Loucy (cell line): ENCODE measurements around the gene HERC2.

Experiments used
- H2AFZ ChIP-seq: fragments of 200-600 bp; sonication (generic); 2 replicates; pipeline ENCODE4 v1.6.0; 2016; ENCODE audit warnings: antibody characterized with exemption, mild to moderate bottlenecking, low read length, moderate library complexity
- H3F3A ChIP-seq: fragments of 200-600 bp; 2 replicates; pipeline ENCODE4 v1.6.0; 2016; ENCODE audit warnings: antibody characterized with exemption, low read depth, mild to moderate bottlenecking
- H3K27me3 ChIP-seq: fragments of 200-600 bp; sonication (generic); 2 replicates; pipeline ENCODE4 v1.6.1; 2014; ENCODE audit warnings: low read length, mild to moderate bottlenecking; ENCODE audit not compliant: insufficient read depth, poor library complexity, severe bottlenecking
- H3K36me3 ChIP-seq: fragments of 200-600 bp; sonication (generic); 2 replicates; pipeline ENCODE4 v1.6.1; 2016; ENCODE audit warnings: low read length; ENCODE audit not compliant: insufficient read depth
- H3K4me1 ChIP-seq: fragments of 200-600 bp; sonication (generic); 2 replicates; pipeline ENCODE4 v1.5.1; 2014; ENCODE audit warnings: low read length, mild to moderate bottlenecking; ENCODE audit not compliant: insufficient read depth, poor library complexity, severe bottlenecking
- H3K4me2 ChIP-seq: fragments of 200-600 bp; sonication (generic); 2 replicates; pipeline ENCODE4 v1.6.0; 2014; ENCODE audit warnings: antibody characterized with exemption, low read length, low read depth, mild to moderate bottlenecking; ENCODE audit not compliant: poor library complexity, severe bottlenecking
- H3K4me3 ChIP-seq: fragments of 200-600 bp; sonication (generic); 2 replicates; pipeline ENCODE4 v1.5.1; 2014; ENCODE audit warnings: low read length, mild to moderate bottlenecking, mixed read lengths; ENCODE audit not compliant: poor library complexity, severe bottlenecking
- H3K79me2 ChIP-seq: fragments of 200-600 bp; sonication (generic); 2 replicates; pipeline ENCODE4 v1.6.1; 2014; ENCODE audit warnings: low read length; ENCODE audit not compliant: insufficient read depth
- H3K9ac ChIP-seq: fragments of 200-600 bp; sonication (generic); 2 replicates; pipeline ENCODE4 v1.6.0; 2014; ENCODE audit warnings: mild to moderate bottlenecking, low read depth, low read length, moderate library complexity; ENCODE audit not compliant: poor library complexity, severe bottlenecking
- H3K9me2 ChIP-seq: fragments of 200-600 bp; sonication (generic); replicated peaks from 2 replicates; pipeline ENCODE4 v1.6.1; 2016; ENCODE audit warnings: low read depth, low read length, mixed read lengths
- H3K9me3 ChIP-seq: fragments of 200-600 bp; sonication (generic); 2 replicates; pipeline ENCODE4 v1.6.1; 2014; ENCODE audit warnings: mild to moderate bottlenecking, antibody characterized with exemption, low read length, low read depth; ENCODE audit not compliant: insufficient read depth
- H4K20me1 ChIP-seq: fragments of 200-600 bp; sonication (generic); 2 replicates; pipeline ENCODE4 v1.6.0; 2014; ENCODE audit warnings: antibody characterized with exemption, low read length, mild to moderate bottlenecking; ENCODE audit not compliant: insufficient read depth, poor library complexity, severe bottlenecking
- EZH2phosphoT487 ChIP-seq: fragments of 200-600 bp; IDR thresholded peaks from 2 replicates; pipeline ENCODE4 v1.6.1; 2018; ENCODE audit warnings: antibody characterized with exemption, mild to moderate bottlenecking, moderate library complexity, borderline replicate concordance
- TF ChIP-seq, protein P1 (sequence below): fragments of 200-600 bp; sonication (generic); conservative IDR thresholded peaks from 2 replicates; pipeline ENCODE4 v1.5.1; 2014; ENCODE audit warnings: mild to moderate bottlenecking, antibody characterized with exemption, low read length

Gene HERC2

DNA sequence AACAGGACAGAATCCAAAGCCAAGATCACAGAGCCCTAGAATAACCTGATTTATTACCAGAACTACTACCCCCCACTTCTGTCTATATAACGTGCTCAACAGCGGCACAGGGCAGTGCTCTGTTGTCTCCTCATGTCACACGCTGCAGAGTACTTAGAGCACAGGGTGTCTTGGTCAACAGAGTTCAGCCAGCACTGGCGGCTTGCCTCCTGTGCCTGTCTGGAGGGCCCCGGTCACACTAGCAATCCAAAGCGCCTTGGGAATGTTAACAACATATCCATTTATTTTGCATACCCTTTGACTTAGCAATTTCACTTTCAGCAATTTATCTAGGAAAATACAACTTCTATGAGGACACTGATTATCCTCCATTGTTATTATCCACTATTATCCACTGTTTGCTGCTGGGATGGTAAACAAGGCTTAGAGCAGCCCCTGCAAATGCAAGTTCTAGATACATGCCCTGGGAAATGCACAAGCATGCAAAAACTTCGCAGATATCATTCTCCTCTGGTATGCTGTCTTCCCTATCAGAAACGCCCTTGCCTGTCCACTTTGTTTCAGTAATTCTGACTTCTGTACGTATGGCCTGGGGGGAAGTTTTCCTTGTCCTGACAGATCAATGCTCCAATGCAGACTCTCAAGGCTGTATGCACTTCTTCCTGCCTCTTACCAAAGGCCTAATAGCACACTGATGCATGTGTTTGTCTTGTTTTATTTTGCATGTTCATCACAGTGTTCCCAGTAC, 136.7 kb downstream of the HERC2 start:
- H3K4me1 ChIP-seq: no peaks in the 10 kb centered on the region
- H4K20me1 ChIP-seq: no peaks in the 10 kb centered on the region
- H3K36me3 ChIP-seq: peaks cover 41% of the 10 kb centered on the region; the same call in 1 of the 2 replicates
- H3K79me2 ChIP-seq: no peaks in the 10 kb centered on the region
- TF ChIP-seq, protein P1, sequence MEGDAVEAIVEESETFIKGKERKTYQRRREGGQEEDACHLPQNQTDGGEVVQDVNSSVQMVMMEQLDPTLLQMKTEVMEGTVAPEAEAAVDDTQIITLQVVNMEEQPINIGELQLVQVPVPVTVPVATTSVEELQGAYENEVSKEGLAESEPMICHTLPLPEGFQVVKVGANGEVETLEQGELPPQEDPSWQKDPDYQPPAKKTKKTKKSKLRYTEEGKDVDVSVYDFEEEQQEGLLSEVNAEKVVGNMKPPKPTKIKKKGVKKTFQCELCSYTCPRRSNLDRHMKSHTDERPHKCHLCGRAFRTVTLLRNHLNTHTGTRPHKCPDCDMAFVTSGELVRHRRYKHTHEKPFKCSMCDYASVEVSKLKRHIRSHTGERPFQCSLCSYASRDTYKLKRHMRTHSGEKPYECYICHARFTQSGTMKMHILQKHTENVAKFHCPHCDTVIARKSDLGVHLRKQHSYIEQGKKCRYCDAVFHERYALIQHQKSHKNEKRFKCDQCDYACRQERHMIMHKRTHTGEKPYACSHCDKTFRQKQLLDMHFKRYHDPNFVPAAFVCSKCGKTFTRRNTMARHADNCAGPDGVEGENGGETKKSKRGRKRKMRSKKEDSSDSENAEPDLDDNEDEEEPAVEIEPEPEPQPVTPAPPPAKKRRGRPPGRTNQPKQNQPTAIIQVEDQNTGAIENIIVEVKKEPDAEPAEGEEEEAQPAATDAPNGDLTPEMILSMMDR: no peak
- no peaks in the 10 kb centered on the region for H3K27me3 ChIP-seq
- no peaks in the 10 kb centered on the region for H3F3A ChIP-seq
- H3K9ac ChIP-seq: no peak overlapping the region
- no peak overlapping the region for H3K4me2 ChIP-seq
- H2AFZ ChIP-seq: no peak overlapping the region
- H3K9me2 ChIP-seq: no peaks in the 10 kb centered on the region
- H3K9me3 ChIP-seq: no peaks in the 10 kb centered on the region
- no peak overlapping the region for H3K4me3 ChIP-seq

DNA sequence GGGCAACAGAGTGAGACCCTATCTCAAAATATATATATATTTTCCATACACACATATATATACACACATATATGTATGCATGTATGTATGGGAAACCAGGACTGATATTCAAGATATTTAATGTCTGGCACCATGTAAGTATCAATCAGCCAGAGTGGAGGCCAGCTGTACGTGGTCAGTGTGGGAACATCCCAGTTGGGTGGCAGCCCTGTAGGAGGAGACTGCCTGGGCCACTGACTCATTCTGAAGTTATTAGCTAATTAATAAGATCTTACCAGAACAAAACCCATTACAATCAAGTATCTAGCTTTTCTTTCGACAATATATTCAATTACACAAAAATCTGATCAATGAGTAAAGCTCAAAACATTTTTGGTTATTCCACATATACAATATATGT, 137.8 kb downstream of the HERC2 start:
- H3K79me2 ChIP-seq: no peaks in the 10 kb centered on the region
- no peak overlapping the region for H3K4me2 ChIP-seq
- no peaks in the 10 kb centered on the region for H3K4me1 ChIP-seq
- no peaks in the 10 kb centered on the region for H3F3A ChIP-seq
- H3K9me2 ChIP-seq: no peaks in the 10 kb centered on the region
- H3K4me3 ChIP-seq: no peak overlapping the region
- no peak for TF ChIP-seq EZH2phosphoT487
- TF ChIP-seq, protein P1: no peak
- H2AFZ ChIP-seq: no peak overlapping the region
- H3K9ac ChIP-seq: no peak overlapping the region
- H3K36me3 ChIP-seq: peaks cover 35% of the 10 kb centered on the region; the same call in 1 of the 2 replicates
- H3K27me3 ChIP-seq: no peaks in the 10 kb centered on the region
- H3K9me3 ChIP-seq: no peaks in the 10 kb centered on the region
- no peaks in the 10 kb centered on the region for H4K20me1 ChIP-seq

DNA sequence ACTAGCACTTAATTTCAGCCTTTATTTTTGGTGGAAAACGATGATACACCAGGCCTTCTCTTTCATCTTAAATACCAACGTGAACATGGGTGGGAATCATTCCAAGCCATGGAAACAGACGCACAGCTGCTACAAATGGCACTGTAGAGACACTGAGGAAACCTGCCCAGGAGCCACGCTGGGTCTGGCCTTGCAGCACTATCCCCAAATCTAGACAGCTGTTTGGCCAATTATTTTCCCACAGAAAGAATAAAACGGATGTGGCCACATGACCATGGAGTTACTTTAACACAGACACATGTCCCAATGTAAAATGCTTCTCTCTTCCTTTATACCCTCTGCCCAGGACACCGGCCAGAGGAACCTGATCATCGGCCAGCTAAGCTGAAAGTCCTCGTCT, 139.2 kb downstream of the HERC2 start:
- no peaks in the 10 kb centered on the region for H4K20me1 ChIP-seq
- no peaks in the 10 kb centered on the region for H3F3A ChIP-seq
- H3K4me3 ChIP-seq: no peak overlapping the region
- H3K4me2 ChIP-seq: no peak overlapping the region
- no peak overlapping the region for H3K9ac ChIP-seq
- H3K36me3 ChIP-seq: peaks cover 27% of the 10 kb centered on the region; the same call in 1 of the 2 replicates
- H3K4me1 ChIP-seq: no peaks in the 10 kb centered on the region
- no peaks in the 10 kb centered on the region for H3K9me2 ChIP-seq
- no peaks in the 10 kb centered on the region for H3K9me3 ChIP-seq
- no peak overlapping the region for H2AFZ ChIP-seq
- no peaks in the 10 kb centered on the region for H3K27me3 ChIP-seq
- TF ChIP-seq EZH2phosphoT487: no peak
- TF ChIP-seq, protein P1: no peak
- H3K79me2 ChIP-seq: no peaks in the 10 kb centered on the region
